CD14-positive monocyte (primary cell): ENCODE data around the gene SLC9C1. TPM values are rescaled to one million over a fixed set of nuclear protein-coding genes. Genes with fewer than 3 reads are reported as not detected.

Experiments used
- DNase-seq, 3 donors: peaks; one replicate each; pipeline ENCODE4 v3.0.0-alpha.2; 2011 to 2022
- H2AFZ ChIP-seq: 2 replicates; pipeline ENCODE4 v1.6.0; 2012; ENCODE audit warnings: mild to moderate bottlenecking, low read depth, low read length, inconsistent platforms; ENCODE audit not compliant: insufficient read depth, poor library complexity, severe bottlenecking
- H3K27ac ChIP-seq, 2 donors: 1 replicate in 1 of 2; 2 replicates in 1 of 2; pipeline ENCODE4 v1.5.1; 2012 to 2013; ENCODE audit warnings: low read length in 2 of 2, control low read depth in 1 of 2, inconsistent platforms in 1 of 2, low read depth in 1 of 2, mild to moderate bottlenecking in 1 of 2
- H3K27me3 ChIP-seq, 2 donors: one replicate each; pipeline versions ENCODE4 v1.6.0 to v1.6.1; 2011 to 2013; ENCODE audit warnings: low read length in 2 of 2; ENCODE audit not compliant: control insufficient read depth in 2 of 2, insufficient read depth in 2 of 2
- H3K36me3 ChIP-seq, 2 donors: replicated peaks in 1 of 2; 1 replicate in 1 of 2; 2 replicates in 1 of 2; pipeline versions ENCODE4 v1.5.1 to v1.6.1; 2012 to 2013; ENCODE audit warnings: low read length in 2 of 2, control low read depth in 1 of 2, inconsistent platforms in 1 of 2, mild to moderate bottlenecking in 1 of 2; ENCODE audit not compliant: insufficient read depth in 2 of 2, control insufficient read depth in 1 of 2
- H3K4me1 ChIP-seq, 2 donors: 1 replicate in 1 of 2; 2 replicates in 1 of 2; pipeline versions ENCODE4 v1.5.1 to v1.6.1; 2012 to 2013; ENCODE audit warnings: low read length in 2 of 2, control low read depth in 1 of 2, inconsistent platforms in 1 of 2, mild to moderate bottlenecking in 1 of 2, moderate library complexity in 1 of 2; ENCODE audit not compliant: insufficient read depth in 2 of 2, control insufficient read depth in 1 of 2
- H3K4me2 ChIP-seq: replicated peaks from 2 replicates; pipeline ENCODE3; 2012; ENCODE audit warnings: low read length, moderate library complexity, mild to moderate bottlenecking; ENCODE audit not compliant: poor library complexity, severe bottlenecking; ENCODE audit errors: extremely low read depth
- H3K4me3 ChIP-seq, 3 experiments: fragments of 200-600 bp in 1 of 3; sonication (generic) in 1 of 3; replicated peaks in 1 of 3; 1 replicate in 2 of 3; 2 replicates in 1 of 3; pipeline ENCODE4 v1.5.1; 2011 to 2013; ENCODE audit warnings: low read length in 3 of 3, mild to moderate bottlenecking in 3 of 3, control low read depth in 2 of 3, low read depth in 2 of 3, inconsistent platforms in 1 of 3, moderate library complexity in 1 of 3
- H3K79me2 ChIP-seq: 2 replicates; pipeline ENCODE4 v1.6.0; 2012; ENCODE audit warnings: mild to moderate bottlenecking, control low read depth, inconsistent platforms, low read length, moderate library complexity; ENCODE audit not compliant: insufficient read depth
- H3K9ac ChIP-seq: 2 replicates; pipeline ENCODE4 v1.6.0; 2017; ENCODE audit warnings: low read length, mild to moderate bottlenecking; ENCODE audit not compliant: insufficient read depth, poor library complexity, severe bottlenecking
- H3K9me3 ChIP-seq, 2 donors: replicated peaks in 1 of 2; 1 replicate in 1 of 2; 2 replicates in 1 of 2; pipeline versions ENCODE4 v1.5.1 to v1.6.1; 2012 to 2013; ENCODE audit warnings: low read length in 2 of 2, control low read depth in 1 of 2; ENCODE audit not compliant: control insufficient read depth in 1 of 2, insufficient read depth in 1 of 2
- H4K20me1 ChIP-seq: 2 replicates; pipeline ENCODE4 v1.6.0; 2012; ENCODE audit warnings: mild to moderate bottlenecking, low read length, control low read depth, moderate library complexity; ENCODE audit not compliant: insufficient read depth
- H3K27ac Mint-ChIP-seq, 7 donors: one replicate each; pipeline ENCODE4 v1.8.0; 2020; ENCODE audit warnings: mild to moderate bottlenecking in 7 of 7, mixed read lengths in 7 of 7, moderate library complexity in 6 of 7, inconsistent platforms in 2 of 7
- H3K27me3 Mint-ChIP-seq, 3 donors: one replicate each; pipeline ENCODE4 v1.8.0; 2021 to 2022; ENCODE audit warnings: low read depth in 3 of 3, mild to moderate bottlenecking in 3 of 3, mixed read lengths in 3 of 3, moderate library complexity in 3 of 3, inconsistent platforms in 1 of 3
- H3K36me3 Mint-ChIP-seq, 2 donors: one replicate each; pipeline ENCODE4 v1.8.0; 2020; ENCODE audit warnings: mixed read lengths in 2 of 2, inconsistent platforms in 1 of 2, mild to moderate bottlenecking in 1 of 2
- H3K4me1 Mint-ChIP-seq: one replicate; pipeline ENCODE4 v1.8.0; 2020; ENCODE audit warnings: mild to moderate bottlenecking, mixed read lengths
- H3K4me3 Mint-ChIP-seq, 2 donors: one replicate each; pipeline ENCODE4 v1.8.0; 2020; ENCODE audit warnings: mild to moderate bottlenecking in 2 of 2, mixed read lengths in 2 of 2, moderate library complexity in 1 of 2
- H3K9me3 Mint-ChIP-seq, 7 donors: one replicate each; pipeline ENCODE4 v1.8.0; 2020 to 2022; ENCODE audit warnings: mixed read lengths in 7 of 7, mild to moderate bottlenecking in 6 of 7, moderate library complexity in 6 of 7, inconsistent platforms in 2 of 7
- WGBS: methylation state at CpG from one replicate; pipeline ENCODE4 v1.1.5; 2013; ENCODE audit warnings: missing lambda C conversion rate; ENCODE audit not compliant: insufficient coverage; 5-methylcytosine and 5-hydroxymethylcytosine counted together
- intact Hi-C, 2 donors: fragments of 100-400 bp; cut with micrococcal nuclease; formaldehyde crosslinking; loops; one replicate each; pipeline versions ENCODE4 v1.15.0 to v1.15.1; 2023
- polyA plus RNA-seq, 3 donors: library from polyadenylated mRNA; depleted of rRNA in 1 of 3; unstranded in 2 of 3; stranded (reverse) in 1 of 3; fragments of 300-500 nt in 2 of 3; fragments of >200 nt in 1 of 3; fragmentation: Illumina TruSeq in 2 of 3; gene quantifications; 1 replicate in 2 of 3; 2 replicates in 1 of 3; pipeline ENCODE4 v1.2.3, GENCODE V29; 2012 to 2021
- TF ChIP-seq, protein P1 (sequence below): fragments of 200-600 bp; IDR thresholded peaks from one replicate; pipeline ENCODE4 v1.8.0; 2022; ENCODE audit warnings: antibody characterized with exemption, mild to moderate bottlenecking

The SLC9C1 gene
- polyA plus RNA-seq, 3 donors = not detected

DNA sequence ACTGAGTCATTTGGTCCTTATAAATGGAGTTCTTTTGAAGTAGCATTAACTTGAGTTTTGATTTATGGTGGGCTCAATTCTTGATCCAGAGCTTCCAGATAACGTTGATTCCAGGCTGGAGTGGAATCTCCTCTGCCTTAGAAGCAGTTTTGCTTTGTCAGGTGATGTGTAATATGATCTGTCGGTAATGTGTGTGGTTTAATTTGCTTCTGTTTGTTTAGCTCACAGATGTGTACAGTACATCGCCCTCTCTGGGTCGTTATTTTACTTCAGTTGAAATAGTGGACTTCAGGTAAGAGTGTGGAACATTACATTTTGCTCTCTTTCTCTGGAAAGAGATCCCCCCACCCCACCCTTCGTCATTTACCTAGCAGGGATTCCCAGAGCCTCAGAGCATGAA lies 184.7 kb downstream of the SLC9C1 start:
- H2AFZ ChIP-seq = no peak overlapping the region
- Mint-ChIP-seq H3K27ac (peak overlapping the region in 1 of 7 donors; percentile 65), H3K9me3 (no peaks in the 10 kb centered on the region), H3K4me1 (no peaks in the 10 kb centered on the region), H3K36me3 (no peaks in the 10 kb centered on the region), H3K27me3 (peaks cover 11 to 27% (median 24%) of the 10 kb centered on the region in 3 donors), H3K4me3 (peak overlapping the region in 1 of 2 donors; percentile 21)
- H3K9ac ChIP-seq = no peak overlapping the region
- H3K27me3 ChIP-seq = peaks cover 4 to 9% of the 10 kb centered on the region in 2 donors
- H3K27ac ChIP-seq = no peak overlapping the region
- no peaks in the 10 kb centered on the region for H4K20me1 ChIP-seq
- no peak overlapping the region for H3K4me2 ChIP-seq
- no peaks in the 10 kb centered on the region for H3K4me1 ChIP-seq
- DNase-seq = no peak
- H3K79me2 ChIP-seq = no peaks in the 10 kb centered on the region
- H3K9me3 ChIP-seq = no peaks in the 10 kb centered on the region
- intact Hi-C loops = no loop called here
- TF ChIP-seq, protein P1, sequence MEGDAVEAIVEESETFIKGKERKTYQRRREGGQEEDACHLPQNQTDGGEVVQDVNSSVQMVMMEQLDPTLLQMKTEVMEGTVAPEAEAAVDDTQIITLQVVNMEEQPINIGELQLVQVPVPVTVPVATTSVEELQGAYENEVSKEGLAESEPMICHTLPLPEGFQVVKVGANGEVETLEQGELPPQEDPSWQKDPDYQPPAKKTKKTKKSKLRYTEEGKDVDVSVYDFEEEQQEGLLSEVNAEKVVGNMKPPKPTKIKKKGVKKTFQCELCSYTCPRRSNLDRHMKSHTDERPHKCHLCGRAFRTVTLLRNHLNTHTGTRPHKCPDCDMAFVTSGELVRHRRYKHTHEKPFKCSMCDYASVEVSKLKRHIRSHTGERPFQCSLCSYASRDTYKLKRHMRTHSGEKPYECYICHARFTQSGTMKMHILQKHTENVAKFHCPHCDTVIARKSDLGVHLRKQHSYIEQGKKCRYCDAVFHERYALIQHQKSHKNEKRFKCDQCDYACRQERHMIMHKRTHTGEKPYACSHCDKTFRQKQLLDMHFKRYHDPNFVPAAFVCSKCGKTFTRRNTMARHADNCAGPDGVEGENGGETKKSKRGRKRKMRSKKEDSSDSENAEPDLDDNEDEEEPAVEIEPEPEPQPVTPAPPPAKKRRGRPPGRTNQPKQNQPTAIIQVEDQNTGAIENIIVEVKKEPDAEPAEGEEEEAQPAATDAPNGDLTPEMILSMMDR = no peak
- 86% methylated on average over 1 of the region's 5 CpGs for WGBS
- no peak overlapping the region for H3K4me3 ChIP-seq
- no peaks in the 10 kb centered on the region for H3K36me3 ChIP-seq

DNA sequence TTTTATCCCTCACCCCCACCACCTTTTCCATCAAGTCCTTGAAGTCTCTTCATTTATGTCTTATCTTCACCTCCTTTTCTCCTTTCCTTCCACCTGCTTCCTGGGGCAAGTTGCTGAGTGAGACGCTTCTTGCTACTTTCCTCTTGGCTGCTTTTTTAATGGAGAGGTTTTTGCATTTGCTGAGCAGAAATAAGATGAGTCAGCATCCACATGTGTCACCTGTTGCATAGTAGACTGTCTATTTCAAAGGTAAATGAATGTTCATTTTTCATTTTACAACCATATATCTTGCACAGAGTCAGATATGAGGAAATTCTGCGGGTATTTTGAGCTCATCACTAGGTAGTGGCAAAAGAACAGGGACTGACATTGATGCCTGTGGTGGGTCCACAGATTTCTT lies 189.2 kb downstream of the SLC9C1 start:
- Mint-ChIP-seq H3K4me3 (peak overlapping the region in 1 of 2 donors; percentile 6), H3K36me3 (no peaks in the 10 kb centered on the region), H3K27ac (no peak overlapping the region), H3K9me3 (no peaks in the 10 kb centered on the region), H3K27me3 (peaks cover 27 to 44% (median 37%) of the 10 kb centered on the region in 3 donors), H3K4me1 (no peaks in the 10 kb centered on the region)
- Histone ChIP-seq H3K27ac (no peak overlapping the region), H3K9me3 (no peaks in the 10 kb centered on the region), H4K20me1 (no peaks in the 10 kb centered on the region), H3K79me2 (no peaks in the 10 kb centered on the region), H3K4me1 (no peaks in the 10 kb centered on the region), H3K9ac (no peak overlapping the region), H3K27me3 (peaks cover 24 to 25% of the 10 kb centered on the region in 2 donors), H3K36me3 (no peaks in the 10 kb centered on the region), H3K4me3 (no peak overlapping the region), H3K4me2 (no peak overlapping the region), H2AFZ (no peak overlapping the region)
- 100% methylated on average over 1 of the region's 2 CpGs for WGBS
- intact Hi-C loops = no loop called here
- TF ChIP-seq, protein P1 = no peak
- no peak for DNase-seq
